Measurements from ENCODE around the gene MMP23B.
"Not testable (repeated sequence)": the region's sequence is repeated elsewhere in the genome, so short reads cannot be mapped to it uniquely, and the experiment has no call there.

DNA sequence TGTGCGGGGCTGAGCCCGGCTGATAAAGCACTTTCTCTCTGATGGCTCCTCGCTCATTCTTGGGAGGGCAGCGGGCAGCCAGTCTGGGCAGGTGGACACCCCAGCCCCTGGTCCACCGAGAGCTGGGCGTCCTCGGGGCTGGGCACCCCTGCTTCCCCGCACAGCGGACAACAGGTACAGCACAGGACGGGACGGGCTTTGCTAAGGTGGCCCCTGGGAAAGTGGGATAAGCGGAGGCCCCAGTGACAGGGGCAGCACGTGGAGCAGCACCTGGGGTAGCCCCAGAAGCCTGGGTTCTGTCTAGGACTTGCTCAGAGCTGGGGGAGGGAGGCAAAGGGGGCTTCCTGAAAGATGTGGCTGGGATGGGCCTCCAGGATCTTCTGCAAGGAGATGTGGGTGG is 2.6 kb downstream of the MMP23B start:
- TF ChIP-seq, protein P1, sequence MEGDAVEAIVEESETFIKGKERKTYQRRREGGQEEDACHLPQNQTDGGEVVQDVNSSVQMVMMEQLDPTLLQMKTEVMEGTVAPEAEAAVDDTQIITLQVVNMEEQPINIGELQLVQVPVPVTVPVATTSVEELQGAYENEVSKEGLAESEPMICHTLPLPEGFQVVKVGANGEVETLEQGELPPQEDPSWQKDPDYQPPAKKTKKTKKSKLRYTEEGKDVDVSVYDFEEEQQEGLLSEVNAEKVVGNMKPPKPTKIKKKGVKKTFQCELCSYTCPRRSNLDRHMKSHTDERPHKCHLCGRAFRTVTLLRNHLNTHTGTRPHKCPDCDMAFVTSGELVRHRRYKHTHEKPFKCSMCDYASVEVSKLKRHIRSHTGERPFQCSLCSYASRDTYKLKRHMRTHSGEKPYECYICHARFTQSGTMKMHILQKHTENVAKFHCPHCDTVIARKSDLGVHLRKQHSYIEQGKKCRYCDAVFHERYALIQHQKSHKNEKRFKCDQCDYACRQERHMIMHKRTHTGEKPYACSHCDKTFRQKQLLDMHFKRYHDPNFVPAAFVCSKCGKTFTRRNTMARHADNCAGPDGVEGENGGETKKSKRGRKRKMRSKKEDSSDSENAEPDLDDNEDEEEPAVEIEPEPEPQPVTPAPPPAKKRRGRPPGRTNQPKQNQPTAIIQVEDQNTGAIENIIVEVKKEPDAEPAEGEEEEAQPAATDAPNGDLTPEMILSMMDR (IDR thresholded peaks at IDR 0.05): not testable (repeated sequence)
- not testable (repeated sequence) for TF ChIP-seq EZH2phosphoT487 (IDR thresholded peaks at IDR 0.05)
